ENCODE results near the gene TPPP2.
"Not testable (repeated sequence)": the region's sequence is repeated elsewhere in the genome, so short reads cannot be mapped to it uniquely, and the experiment has no call there.

The TPPP2 gene

GRCh38 chr14:20999591-20999990 lies 30.4 kb upstream of the TPPP2 start:
- H3K9me3 Mint-ChIP-seq = no peaks in the 10 kb centered on the region
- H3K36me3 Mint-ChIP-seq = peaks cover 13 to 24% of the 10 kb centered on the region in 2 donors
- H3K4me1 Mint-ChIP-seq = peaks cover 0 to 2% of the 10 kb centered on the region in 2 donors
- H3K4me3 Mint-ChIP-seq = no peak overlapping the region
- DNase-seq = no peak
- no peak overlapping the region for H3K27ac Mint-ChIP-seq
- ATAC-seq (replicated peaks) = no peak
- no peaks in the 10 kb centered on the region for H3K27me3 Mint-ChIP-seq

- H3K4me1 Mint-ChIP-seq = peaks cover 0 to 2% of the 10 kb centered on the region in 2 donors
- H3K27ac Mint-ChIP-seq = no peak overlapping the region
- ATAC-seq (replicated peaks) (no peak), DNase-seq (no peak)
- H3K4me3 Mint-ChIP-seq = no peak overlapping the region
- H3K36me3 Mint-ChIP-seq = peaks cover 1 to 10% of the 10 kb centered on the region in 2 donors
- no peaks in the 10 kb centered on the region for H3K27me3 Mint-ChIP-seq
- no peaks in the 10 kb centered on the region for H3K9me3 Mint-ChIP-seq
These were observed 28.8 kb upstream of the TPPP2 start for GRCh38 chr14:21001218-21001617.

- Mint-ChIP-seq H3K4me3 (no peak overlapping the region), H3K4me1 (peaks cover 0 to 2% of the 10 kb centered on the region in 2 donors), H3K9me3 (no peaks in the 10 kb centered on the region), H3K36me3 (peaks cover 0 to 1% of the 10 kb centered on the region in 2 donors), H3K27me3 (no peaks in the 10 kb centered on the region), H3K27ac (no peak overlapping the region)
- ATAC-seq (replicated peaks) (no peak), DNase-seq (no peak)
These were observed 26.1 kb upstream of the TPPP2 start for GRCh38 chr14:21003788-21004346.

- not testable (repeated sequence) for H3K36me3 Mint-ChIP-seq; H3K9me3 Mint-ChIP-seq; H3K4me1 Mint-ChIP-seq; H3K27ac Mint-ChIP-seq; ATAC-seq (replicated peaks); H3K4me3 Mint-ChIP-seq; DNase-seq
- peaks cover 32 to 34% of the 10 kb centered on the region in 2 donors for H3K27me3 Mint-ChIP-seq
These were observed 20.3 kb upstream of the TPPP2 start for GRCh38 chr14:21009721-21010120.

- no peaks in the 10 kb centered on the region for H3K36me3 Mint-ChIP-seq
- H3K4me3 Mint-ChIP-seq = no peak overlapping the region
- no peaks in the 10 kb centered on the region for H3K9me3 Mint-ChIP-seq
- H3K27me3 Mint-ChIP-seq = peaks cover 32 to 35% of the 10 kb centered on the region in 2 donors
- ATAC-seq (replicated peaks) = no peak
- H3K4me1 Mint-ChIP-seq = peaks cover 0 to 3% of the 10 kb centered on the region in 2 donors
- no peak overlapping the region for H3K27ac Mint-ChIP-seq
- DNase-seq = no peak
These were observed 18.9 kb upstream of the TPPP2 start for GRCh38 chr14:21011136-21011535.

GRCh38 chr14:21014761-21015190 lies 15.2 kb upstream of the TPPP2 start:
- DNase-seq (peak; percentile 39), ATAC-seq (replicated peaks) (peak; percentile 70 to 78)
- peaks cover 0 to 3% of the 10 kb centered on the region in 2 donors for H3K4me1 Mint-ChIP-seq
- peaks cover 0 to 2% of the 10 kb centered on the region in 2 donors for H3K36me3 Mint-ChIP-seq
- no peak overlapping the region for H3K27ac Mint-ChIP-seq
- H3K9me3 Mint-ChIP-seq = no peaks in the 10 kb centered on the region
- H3K4me3 Mint-ChIP-seq = no peak overlapping the region
- peaks cover 32 to 51% of the 10 kb centered on the region in 2 donors for H3K27me3 Mint-ChIP-seq

GRCh38 chr14:21015312-21015711 lies 14.7 kb upstream of the TPPP2 start:
- H3K36me3 Mint-ChIP-seq = peaks cover 0 to 2% of the 10 kb centered on the region in 2 donors
- H3K27ac Mint-ChIP-seq = no peak overlapping the region
- peaks cover 0 to 3% of the 10 kb centered on the region in 2 donors for H3K4me1 Mint-ChIP-seq
- peaks cover 32 to 52% of the 10 kb centered on the region in 2 donors for H3K27me3 Mint-ChIP-seq
- DNase-seq (no peak), ATAC-seq (replicated peaks) (no peak)
- H3K9me3 Mint-ChIP-seq = no peaks in the 10 kb centered on the region
- H3K4me3 Mint-ChIP-seq = no peak overlapping the region

- Mint-ChIP-seq H3K27ac (no peak overlapping the region), H3K27me3 (peaks cover 23 to 47% of the 10 kb centered on the region in 2 donors), H3K9me3 (no peaks in the 10 kb centered on the region)
These were observed 13.4 kb upstream of the TPPP2 start for GRCh38 chr14:21016413-21017190.

GRCh38 chr14:21017528-21018245 lies 12.3 kb upstream of the TPPP2 start:
- peaks cover 22 to 47% of the 10 kb centered on the region in 2 donors for H3K27me3 Mint-ChIP-seq

More at GRCh38 chr14:21016413-21017190, 13.4 kb upstream of the TPPP2 start:
- ATAC-seq (replicated peaks) (no peak), DNase-seq (no peak)
- Mint-ChIP-seq H3K36me3 (peaks cover 0 to 2% of the 10 kb centered on the region in 2 donors), H3K4me3 (no peak overlapping the region), H3K4me1 (peaks cover 0 to 3% of the 10 kb centered on the region in 2 donors)

GRCh38 chr14:21018286-21018685 lies 11.7 kb upstream of the TPPP2 start:
- Mint-ChIP-seq H3K4me3 (no peak overlapping the region), H3K27me3 (peaks cover 21 to 47% of the 10 kb centered on the region in 2 donors), H3K36me3 (peaks cover 0 to 2% of the 10 kb centered on the region in 2 donors), H3K27ac (no peak overlapping the region), H3K9me3 (no peaks in the 10 kb centered on the region), H3K4me1 (peaks cover 0 to 10% of the 10 kb centered on the region in 2 donors)
- DNase-seq = no peak
- ATAC-seq (replicated peaks) = no peak

More at GRCh38 chr14:21017528-21018245, 12.3 kb upstream of the TPPP2 start:
- ATAC-seq (replicated peaks) = no peak
- DNase-seq = no peak
- H3K4me1 Mint-ChIP-seq = peaks cover 0 to 8% of the 10 kb centered on the region in 2 donors
- H3K9me3 Mint-ChIP-seq = no peaks in the 10 kb centered on the region
- H3K27ac Mint-ChIP-seq = no peak overlapping the region
- no peak overlapping the region for H3K4me3 Mint-ChIP-seq
- peaks cover 0 to 2% of the 10 kb centered on the region in 2 donors for H3K36me3 Mint-ChIP-seq

- H3K27ac Mint-ChIP-seq = no peak overlapping the region
- no peaks in the 10 kb centered on the region for H3K9me3 Mint-ChIP-seq
- ATAC-seq (replicated peaks) (no peak), DNase-seq (no peak)
- no peak overlapping the region for H3K4me3 Mint-ChIP-seq
- H3K27me3 Mint-ChIP-seq = peaks cover 20 to 50% of the 10 kb centered on the region in 2 donors
- peaks cover 4 to 11% of the 10 kb centered on the region in 2 donors for H3K4me1 Mint-ChIP-seq
- H3K36me3 Mint-ChIP-seq = peaks cover 0 to 2% of the 10 kb centered on the region in 2 donors
These were observed 11.2 kb upstream of the TPPP2 start for GRCh38 chr14:21018781-21019180.

GRCh38 chr14:21019366-21019765 lies 10.7 kb upstream of the TPPP2 start:
- Mint-ChIP-seq H3K9me3 (no peaks in the 10 kb centered on the region), H3K27me3 (peaks cover 15 to 44% of the 10 kb centered on the region in 2 donors), H3K4me1 (peaks cover 10 to 17% of the 10 kb centered on the region in 2 donors), H3K36me3 (peaks cover 0 to 2% of the 10 kb centered on the region in 2 donors), H3K4me3 (no peak overlapping the region), H3K27ac (no peak overlapping the region)
- ATAC-seq (replicated peaks) (no peak), DNase-seq (no peak)

GRCh38 chr14:21020977-21021545 lies 9.0 kb upstream of the TPPP2 start:
- Mint-ChIP-seq H3K36me3 (peaks cover 0 to 2% of the 10 kb centered on the region in 2 donors), H3K27ac (no peak overlapping the region), H3K4me3 (no peak overlapping the region), H3K4me1 (peaks cover 18% of the 10 kb centered on the region in 2 donors), H3K9me3 (no peaks in the 10 kb centered on the region), H3K27me3 (peaks cover 13 to 44% of the 10 kb centered on the region in 2 donors)
- DNase-seq (no peak), ATAC-seq (replicated peaks) (no peak)

- no peak overlapping the region for H3K27ac Mint-ChIP-seq
- no peaks in the 10 kb centered on the region for H3K36me3 Mint-ChIP-seq
- no peaks in the 10 kb centered on the region for H3K9me3 Mint-ChIP-seq
- H3K4me3 Mint-ChIP-seq = no peak overlapping the region
- no peak for DNase-seq
- peaks cover 13 to 33% of the 10 kb centered on the region in 2 donors for H3K27me3 Mint-ChIP-seq
- H3K4me1 Mint-ChIP-seq = peaks cover 18% of the 10 kb centered on the region in 2 donors
- ATAC-seq (replicated peaks) = no peak
These were observed 7.3 kb upstream of the TPPP2 start for GRCh38 chr14:21022686-21023085.

All from stimulated activated naive B cell treated with anti-CD40 and anti-IgM and Interleukin-4, amounts not matched to agents 10 μg/mL and 1 μg/mL and 100 μg/mL, for 72 hours (primary cell).